Measurements from ENCODE around the gene PRR33. TPM values are rescaled to one million over a fixed set of nuclear protein-coding genes. Genes with fewer than 3 reads are reported as not detected.

PRR33 gene
- total and polyA plus RNA-seq, 9 of the 15 experiments (the other 6 are each of a cell fraction or from before 2014, with no cell fraction given) = not detected

- H3K9me3 ChIP-seq (replicated peaks; ENCODE audit: control insufficient read depth, insufficient read depth, low read depth, low read length) = no peaks in the 10 kb centered on the region
- POLR2A ChIA-PET = interaction anchor here (0.6 kb wide), 2 partner anchors 104 to 346 kb away, joined by 3 to 4 read pairs; no protein-coding TSS in a partner anchor
- TF ChIP-seq KDM5B (IDR thresholded peaks at IDR 0.05; ENCODE audit: insufficient replicate concordance, low read depth, low read length) (no peak), ZNF134 (CRISPR knock-in tag; conservative IDR thresholded peaks at IDR 0.05) (peak; percentile 83), CTCF (IDR thresholded peaks at IDR 0.05 in 2 of 3, conservative IDR thresholded peaks at IDR 0.05 in 1 of 3; ENCODE audit: insufficient read depth in 2 of 3, low read depth in 1 of 3, low read length in 3 of 3) (peak; percentile 33 to 51 (median 44); a peak in 5 of 6 replicates), ATF1 (CRISPR knock-in tag; IDR thresholded peaks at IDR 0.05) (no peak), ATF1 (tag; IDR thresholded peaks at IDR 0.05) (0 out of 2 replicates have a peak, but pooled peaks have one; percentile 11)
- no peak overlapping the region for H3K4me3 ChIP-seq
- no peaks in the 10 kb centered on the region for H3K36me3 ChIP-seq (ENCODE audit: control insufficient read depth, insufficient read depth, low read length)
- CTCF ChIA-PET (ENCODE audit: low intra/inter-chr PET ratio) = no interaction called here
- H2AFZ ChIP-seq (ENCODE audit: low read depth, low read length) = no peak overlapping the region
- FAIRE-seq (peak; percentile 26), DNase-seq (ENCODE audit: extremely low read depth in 1 of 4, low spot score in 3 of 4) (peak; percentile 43 to 57 (median 50)), ATAC-seq (peak; percentile 79)
- no peaks in the 10 kb centered on the region for H3K9me1 ChIP-seq (ENCODE audit: control insufficient read depth, insufficient read depth, low read length)
- 0 out of 2 replicates have a peak, but pooled peaks cover 5% of the 10 kb centered on the region for H4K20me1 ChIP-seq (replicated peaks; ENCODE audit: control insufficient read depth, insufficient read depth, low read length)
- H3K27me3 ChIP-seq (ENCODE audit: control insufficient read depth in 2 of 2, insufficient read depth in 2 of 2, low read length in 2 of 2) = peaks cover 23 to 66% of the 10 kb centered on the region in 2 experiments; a peak in 4 of 5 replicates
- no peak overlapping the region for H3K4me2 ChIP-seq (ENCODE audit: insufficient read depth, low read length)
- in situ Hi-C loops (cut with MboI) (loop anchor here (10.0 kb wide), 1 partner anchor 135 kb away; no protein-coding TSS in a partner anchor), intact Hi-C loops (cut with micrococcal nuclease) (no loop called here)
- H3K4me1 ChIP-seq (replicated peaks in 1 of 2; ENCODE audit: control insufficient read depth in 2 of 2, insufficient read depth in 2 of 2, low read length in 2 of 2) = peaks cover 0 to 28% of the 10 kb centered on the region in 2 experiments; a peak in 2 of 5 replicates
- WGBS (ENCODE audit: insufficient coverage, low coverage, missing lambda C conversion rate) = 2% methylated on average over 23 of the region's 34 CpGs
- no peak overlapping the region for H3K9ac ChIP-seq (ENCODE audit: insufficient read depth in 1 of 2, low read depth in 2 of 2, low read length in 2 of 2)
- BruUV-seq (replicated peaks) = no TSS peak
- H3K27ac ChIP-seq (ENCODE audit: extremely low read depth, low read depth, low read length) = no peak overlapping the region
- H3K79me2 ChIP-seq (ENCODE audit: control insufficient read depth, insufficient read depth, low read length) = no peaks in the 10 kb centered on the region
These were observed 22.0 kb downstream of the PRR33 start for GRCh38 chr11:1869427-1870325.

Measured in K562 (cell line).